Fibroblast of pulmonary artery (primary cell): Measurements from ENCODE around the gene SOX9.
A peak's percentile ranks its signal among the peaks of the same experiment; 100 is the strongest.

Experiments used
- DNase-seq: peaks from one replicate; pipeline ENCODE4 v3.0.0-alpha.2; 2010; ENCODE audit warnings: low read depth
- H3K4me3 ChIP-seq: replicated peaks from 2 replicates; pipeline ENCODE4 v1.5.1; 2011; ENCODE audit warnings: low read depth, mild to moderate bottlenecking, control low read depth, low read length, moderate library complexity
- TF ChIP-seq, protein P1 (sequence below): IDR thresholded peaks from 2 replicates; pipeline ENCODE4 v1.5.1; 2011; ENCODE audit warnings: mild to moderate bottlenecking, control low read depth, low read length, inconsistent platforms; ENCODE audit errors: missing control alignments

Gene SOX9

DNA sequence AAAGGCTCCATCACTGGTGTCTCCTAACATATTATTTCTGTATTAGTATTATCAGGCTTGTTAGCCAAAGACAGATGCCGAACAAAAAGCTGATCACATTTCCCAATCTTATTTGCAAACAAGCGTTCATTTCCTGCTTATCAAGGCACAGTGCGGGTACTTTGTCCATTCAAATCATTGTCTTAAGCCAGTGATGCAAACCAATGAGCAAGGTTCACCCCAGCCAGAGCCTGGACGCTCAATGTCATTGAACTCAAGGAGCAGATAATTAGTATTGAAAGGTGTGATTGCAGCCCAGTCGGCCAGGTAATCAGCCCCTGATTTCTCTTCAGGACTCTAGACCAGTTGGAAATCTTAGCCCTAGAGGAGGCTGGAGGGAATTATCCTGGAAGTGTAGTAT, 20.4 kb upstream of the SOX9 start:
- DNase-seq = no peak
- no peak overlapping the region for H3K4me3 ChIP-seq

GRCh38 chr17:72101526-72101925, 19.3 kb upstream of the SOX9 start:
- TF ChIP-seq, protein P1, sequence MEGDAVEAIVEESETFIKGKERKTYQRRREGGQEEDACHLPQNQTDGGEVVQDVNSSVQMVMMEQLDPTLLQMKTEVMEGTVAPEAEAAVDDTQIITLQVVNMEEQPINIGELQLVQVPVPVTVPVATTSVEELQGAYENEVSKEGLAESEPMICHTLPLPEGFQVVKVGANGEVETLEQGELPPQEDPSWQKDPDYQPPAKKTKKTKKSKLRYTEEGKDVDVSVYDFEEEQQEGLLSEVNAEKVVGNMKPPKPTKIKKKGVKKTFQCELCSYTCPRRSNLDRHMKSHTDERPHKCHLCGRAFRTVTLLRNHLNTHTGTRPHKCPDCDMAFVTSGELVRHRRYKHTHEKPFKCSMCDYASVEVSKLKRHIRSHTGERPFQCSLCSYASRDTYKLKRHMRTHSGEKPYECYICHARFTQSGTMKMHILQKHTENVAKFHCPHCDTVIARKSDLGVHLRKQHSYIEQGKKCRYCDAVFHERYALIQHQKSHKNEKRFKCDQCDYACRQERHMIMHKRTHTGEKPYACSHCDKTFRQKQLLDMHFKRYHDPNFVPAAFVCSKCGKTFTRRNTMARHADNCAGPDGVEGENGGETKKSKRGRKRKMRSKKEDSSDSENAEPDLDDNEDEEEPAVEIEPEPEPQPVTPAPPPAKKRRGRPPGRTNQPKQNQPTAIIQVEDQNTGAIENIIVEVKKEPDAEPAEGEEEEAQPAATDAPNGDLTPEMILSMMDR = no peak
- no peak overlapping the region for H3K4me3 ChIP-seq
- no peak for DNase-seq

More for the DNA sequence above, 20.4 kb upstream of the SOX9 start:
- TF ChIP-seq, protein P1 = no peak

DNA sequence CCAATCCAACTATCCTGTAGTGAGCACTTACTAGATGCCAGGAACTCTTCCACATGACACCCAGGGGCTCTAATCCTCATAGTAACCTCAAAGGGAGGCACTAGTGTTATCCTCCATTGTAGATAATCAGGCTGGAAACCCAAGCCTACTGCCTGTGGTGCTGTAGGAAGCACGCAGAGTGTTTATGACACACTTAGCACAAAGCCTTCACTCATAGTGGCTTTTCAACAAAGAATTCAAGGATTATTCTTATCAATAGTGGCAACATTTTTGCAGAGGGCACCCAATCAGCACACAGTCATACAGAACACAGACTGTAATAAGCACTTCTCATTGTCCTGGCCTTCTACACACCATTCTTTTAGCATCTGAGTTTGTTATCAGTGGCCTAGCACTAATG, 18.5 kb upstream of the SOX9 start:
- TF ChIP-seq, protein P1 = no peak
- no peak for DNase-seq
- no peak overlapping the region for H3K4me3 ChIP-seq

- peak; percentile 26 for DNase-seq
- H3K4me3 ChIP-seq = no peak overlapping the region
- TF ChIP-seq, protein P1 = no peak
Measured at GRCh38 chr17:72104164-72104862, 16.5 kb upstream of the SOX9 start.

GRCh38 chr17:72104863-72105234, 16.0 kb upstream of the SOX9 start:
- TF ChIP-seq, protein P1 = no peak
- peak; percentile 30 for DNase-seq
- no peak overlapping the region for H3K4me3 ChIP-seq

DNA sequence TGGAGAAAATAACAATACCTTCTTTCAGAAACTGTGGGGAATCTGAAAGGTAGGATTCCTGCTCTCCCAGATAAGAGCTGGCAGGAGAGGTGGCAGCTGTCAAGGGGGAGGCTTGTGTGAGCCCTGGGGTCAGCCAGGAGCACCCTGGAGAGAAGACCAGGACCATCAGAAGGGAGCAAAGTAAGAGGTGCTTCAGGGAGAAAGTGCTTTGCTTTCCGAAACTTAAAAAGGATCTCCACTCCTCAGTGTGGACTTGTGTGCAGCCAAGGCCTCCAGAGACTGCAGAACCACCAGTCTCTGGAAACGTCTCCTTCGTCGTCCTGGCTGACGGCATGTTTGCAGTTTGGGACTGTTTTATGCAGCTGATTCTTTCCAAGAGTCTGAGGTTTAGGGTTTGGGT, 13.7 kb upstream of the SOX9 start:
- H3K4me3 ChIP-seq = no peak overlapping the region
- DNase-seq = no peak
- TF ChIP-seq, protein P1 = no peak

DNA sequence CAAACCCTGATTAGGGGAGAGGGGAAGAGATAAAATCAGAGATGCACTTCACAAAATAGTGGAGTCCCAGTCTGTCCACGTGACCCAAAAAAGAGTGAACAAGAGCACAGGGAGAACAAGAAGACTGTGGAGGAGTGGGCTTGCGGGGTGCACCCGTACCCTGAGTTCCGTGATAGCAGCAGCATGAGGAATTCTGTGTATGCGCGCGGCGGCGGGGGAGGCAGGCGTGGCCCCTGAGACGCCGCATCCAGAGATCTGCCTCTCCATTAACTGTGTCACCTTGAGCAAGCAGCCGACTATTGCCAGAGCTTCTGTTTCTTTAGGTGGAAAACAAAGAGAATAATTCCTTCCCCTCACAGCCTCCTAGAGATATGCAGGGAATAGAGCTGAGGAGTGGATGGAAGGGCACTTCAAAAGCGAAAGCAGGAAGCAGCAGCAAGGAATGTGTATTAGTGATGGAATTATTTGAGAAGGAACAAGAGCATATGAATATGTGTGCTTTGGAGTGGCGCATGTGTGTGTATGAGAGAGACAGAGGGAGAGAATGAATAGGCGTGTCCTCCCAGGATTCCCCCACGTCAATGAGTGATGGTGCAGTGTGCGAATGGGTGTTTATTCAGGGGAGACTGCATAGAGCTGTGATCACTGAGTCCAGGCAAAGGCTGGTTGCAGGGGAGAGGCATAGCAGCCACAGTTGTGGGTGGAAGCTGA, 10.4 kb upstream of the SOX9 start:
- H3K4me3 ChIP-seq = peak overlapping the region; percentile 36
- DNase-seq = no peak
- TF ChIP-seq, protein P1 = no peak
